Fibroblast of the aortic adventitia (primary cell): Measurements from ENCODE around the gene CFAP65. TPM values are rescaled to one million over a fixed set of nuclear protein-coding genes. Genes with fewer than 3 reads are reported as not detected.

Source experiments
- DNase-seq: peaks from one replicate; pipeline ENCODE4 v3.0.0-alpha.2; 2010; ENCODE audit warnings: low read depth
- H3K4me3 ChIP-seq: 2 replicates; pipeline ENCODE4 v1.5.1; 2011; ENCODE audit warnings: low read depth, mild to moderate bottlenecking, control low read depth, low read length, moderate library complexity
- total RNA-seq: library from RNA; depleted of rRNA; stranded (reverse); fragments of >200 nt; gene quantifications from 2 replicates; pipeline ENCODE4 v1.2.3, GENCODE V29; 2012; ENCODE audit warnings: low replicate concordance
- TF ChIP-seq, protein P1 (sequence below): IDR thresholded peaks from 2 replicates; pipeline ENCODE4 v1.5.1; 2011; ENCODE audit warnings: mild to moderate bottlenecking, low read length, control low read depth, inconsistent platforms; ENCODE audit not compliant: insufficient read depth

CFAP65 gene
- total RNA-seq, 1 donor: not detected

- TF ChIP-seq, protein P1, sequence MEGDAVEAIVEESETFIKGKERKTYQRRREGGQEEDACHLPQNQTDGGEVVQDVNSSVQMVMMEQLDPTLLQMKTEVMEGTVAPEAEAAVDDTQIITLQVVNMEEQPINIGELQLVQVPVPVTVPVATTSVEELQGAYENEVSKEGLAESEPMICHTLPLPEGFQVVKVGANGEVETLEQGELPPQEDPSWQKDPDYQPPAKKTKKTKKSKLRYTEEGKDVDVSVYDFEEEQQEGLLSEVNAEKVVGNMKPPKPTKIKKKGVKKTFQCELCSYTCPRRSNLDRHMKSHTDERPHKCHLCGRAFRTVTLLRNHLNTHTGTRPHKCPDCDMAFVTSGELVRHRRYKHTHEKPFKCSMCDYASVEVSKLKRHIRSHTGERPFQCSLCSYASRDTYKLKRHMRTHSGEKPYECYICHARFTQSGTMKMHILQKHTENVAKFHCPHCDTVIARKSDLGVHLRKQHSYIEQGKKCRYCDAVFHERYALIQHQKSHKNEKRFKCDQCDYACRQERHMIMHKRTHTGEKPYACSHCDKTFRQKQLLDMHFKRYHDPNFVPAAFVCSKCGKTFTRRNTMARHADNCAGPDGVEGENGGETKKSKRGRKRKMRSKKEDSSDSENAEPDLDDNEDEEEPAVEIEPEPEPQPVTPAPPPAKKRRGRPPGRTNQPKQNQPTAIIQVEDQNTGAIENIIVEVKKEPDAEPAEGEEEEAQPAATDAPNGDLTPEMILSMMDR: no peak
- no peak overlapping the region for H3K4me3 ChIP-seq
- DNase-seq: no peak
Observed at GRCh38 chr2:218997731-218998130, 43.6 kb downstream of the CFAP65 start.

DNA sequence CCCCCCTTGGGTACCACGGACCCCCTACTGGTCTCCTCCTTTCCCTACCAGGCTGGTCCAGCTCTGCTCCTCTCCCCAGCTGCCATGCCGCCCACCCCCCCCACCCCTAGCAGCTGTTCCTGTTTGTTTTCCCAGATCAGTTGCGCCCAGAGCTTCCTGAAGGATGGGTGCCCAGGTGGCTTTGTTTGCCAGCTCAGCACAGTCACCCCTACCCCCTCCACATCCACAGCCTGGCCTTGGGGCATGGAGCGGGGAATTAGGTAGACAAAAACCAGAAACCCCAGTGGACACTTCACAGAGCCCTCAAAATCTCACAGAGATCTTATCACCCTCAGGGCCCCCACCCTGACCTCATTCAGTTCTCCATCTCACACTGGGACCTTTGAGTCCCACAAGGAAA, 44.4 kb downstream of the CFAP65 start:
- no peak for DNase-seq
- TF ChIP-seq, protein P1: no peak
- no peak overlapping the region for H3K4me3 ChIP-seq

DNA sequence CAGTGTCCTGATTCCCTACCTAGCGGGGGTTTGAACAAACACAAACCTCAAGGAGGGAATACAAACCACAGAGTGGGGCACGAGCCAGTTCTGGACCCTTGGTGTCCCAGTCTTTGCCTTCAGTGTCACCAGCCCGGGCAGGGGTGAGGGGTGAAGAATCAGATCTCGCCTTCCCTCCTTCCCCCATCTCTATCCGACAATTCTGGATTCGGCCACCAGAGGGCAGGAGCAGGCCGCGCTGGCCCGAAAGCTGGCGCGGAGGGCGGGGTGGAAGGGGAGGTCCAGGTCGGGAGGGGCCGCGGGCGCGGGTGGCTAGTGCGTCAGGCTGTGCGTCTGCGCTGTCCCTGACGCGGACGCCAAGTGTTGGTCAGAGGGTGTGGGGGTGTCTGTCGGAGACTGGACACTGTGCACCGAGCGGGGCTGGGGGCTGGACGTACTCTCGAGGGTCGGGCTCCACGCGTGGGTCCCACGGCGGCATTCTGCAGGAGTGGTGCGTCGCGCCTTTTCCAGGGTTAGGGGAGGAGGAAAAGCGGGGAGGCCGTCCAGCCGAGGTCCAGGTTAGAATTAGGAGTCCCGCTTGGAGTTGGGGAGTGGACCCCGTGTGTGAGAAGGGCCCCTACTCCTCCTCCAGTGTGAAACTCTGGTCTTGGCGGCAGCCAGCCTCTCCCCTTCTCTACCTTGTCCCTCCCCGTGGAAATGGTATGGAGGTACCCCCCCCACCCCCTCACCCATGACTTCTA, 45.2 kb downstream of the CFAP65 start:
- TF ChIP-seq, protein P1: peak; percentile 82
- peak overlapping the region; percentile 59 for H3K4me3 ChIP-seq
- DNase-seq: peak; percentile 74

DNA sequence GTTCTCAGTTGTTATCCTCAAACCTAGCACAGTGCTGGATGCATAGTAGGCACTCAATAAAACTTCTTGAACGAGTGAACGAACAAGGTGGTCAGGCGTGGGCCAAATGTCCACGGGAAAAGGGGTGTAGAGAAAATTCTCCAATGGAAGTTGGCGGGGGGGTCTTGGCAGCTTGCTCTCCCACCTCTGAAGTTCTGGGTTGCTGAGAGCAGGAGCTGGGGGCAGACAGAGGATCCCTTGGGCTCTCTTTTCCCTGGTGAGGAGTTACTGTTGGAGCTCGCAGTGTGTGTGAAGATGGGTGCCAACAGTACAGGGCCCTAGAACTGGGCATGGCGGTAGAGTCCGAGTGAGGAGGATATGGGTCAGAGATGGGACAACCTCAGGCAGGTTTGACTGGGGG, 45.8 kb downstream of the CFAP65 start:
- H3K4me3 ChIP-seq: no peak overlapping the region
- DNase-seq: no peak

DNA sequence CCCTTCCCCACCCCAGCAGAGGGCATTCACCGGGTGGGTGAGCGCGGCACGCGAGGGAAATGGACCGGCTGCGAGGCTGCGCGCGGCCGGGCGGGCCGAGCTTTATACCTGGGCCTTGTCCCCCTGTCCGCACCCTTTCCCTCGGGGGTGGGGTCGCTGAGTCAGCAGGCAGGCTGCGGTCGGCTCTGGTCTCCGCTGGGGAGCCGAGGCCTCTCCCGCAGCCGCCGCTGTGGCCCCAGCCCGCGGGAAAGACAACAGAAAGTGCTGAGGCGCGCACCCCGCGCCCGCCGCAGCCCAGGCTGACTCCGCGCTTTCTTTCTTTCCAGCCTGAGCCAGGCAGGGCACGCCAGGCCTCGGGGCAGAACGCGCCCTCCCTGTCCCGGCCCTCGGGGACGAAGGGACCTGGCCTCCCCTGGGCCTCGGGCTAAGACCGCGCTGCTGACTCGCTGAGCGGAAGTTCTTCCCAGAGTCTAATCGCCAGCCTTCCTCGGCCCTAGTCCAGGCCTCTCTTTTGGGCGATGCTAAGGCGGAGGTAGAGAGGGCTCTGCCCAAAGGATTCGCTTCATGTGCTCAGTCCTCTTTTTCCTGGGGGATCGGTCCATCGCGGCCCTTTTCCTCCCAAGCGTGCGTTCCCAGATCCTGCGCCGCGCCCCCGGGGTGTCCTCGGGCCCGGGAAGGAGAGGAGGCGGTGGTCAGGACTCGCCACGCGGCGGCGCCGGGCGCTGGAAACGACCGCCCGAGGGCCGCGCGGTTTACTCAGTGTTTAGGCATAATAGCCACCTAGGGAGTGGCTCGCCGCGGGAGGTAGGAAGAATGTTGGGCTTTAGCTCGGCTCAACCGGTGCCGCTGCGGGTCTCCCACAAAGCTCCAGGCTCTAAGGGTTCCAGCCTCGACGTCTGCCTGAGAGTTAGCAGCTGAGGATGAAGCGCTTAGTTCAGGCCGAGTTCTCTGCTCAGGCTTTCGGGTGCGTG, 47.7 kb downstream of the CFAP65 start, which contains the start of gene CRYBA2:
CRYBA2 (minus strand) TSS at position 78 of the 971 bp plus-strand sequence. CDS start 246 bp downstream, outside the sequence.
- TF ChIP-seq, protein P1: no peak
- peak within 1 kb of the TSS; percentile 44 for H3K4me3 ChIP-seq
- DNase-seq: no peak

More for the DNA sequence above, 45.8 kb downstream of the CFAP65 start:
- TF ChIP-seq, protein P1: peak; percentile 6

DNA sequence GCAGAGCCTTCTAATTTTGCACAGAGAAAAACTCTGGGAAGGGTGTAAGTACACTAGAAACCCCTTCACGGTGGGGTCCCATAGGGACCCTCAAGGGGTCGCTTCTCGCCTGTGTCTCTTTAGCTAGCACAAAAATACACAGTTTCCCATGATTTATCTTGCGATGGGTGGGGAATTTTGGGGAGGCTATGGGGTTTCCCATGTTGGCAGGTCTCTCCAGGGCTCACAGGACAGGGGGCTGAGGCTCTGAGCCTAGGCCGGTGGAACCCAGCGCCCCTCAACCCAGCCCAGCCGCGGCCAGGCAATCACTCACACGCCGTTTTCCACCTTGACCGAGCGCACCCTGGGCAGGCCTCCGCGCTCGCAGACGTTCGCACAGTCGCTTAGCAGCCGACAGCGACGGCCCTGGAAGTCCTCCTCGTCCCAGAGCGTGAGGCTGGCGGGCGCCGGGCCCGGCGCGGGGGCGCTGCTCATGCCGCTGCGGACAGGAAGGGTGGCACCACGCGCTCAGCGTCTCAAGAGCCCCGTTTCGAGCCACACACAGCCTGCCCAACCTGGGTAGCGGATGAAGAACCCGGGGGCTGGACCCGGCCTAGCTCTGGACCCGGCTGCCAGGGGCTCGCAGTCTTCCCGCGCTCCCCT, 48.5 kb downstream of the CFAP65 start:
- DNase-seq: no peak
- no peak overlapping the region for H3K4me3 ChIP-seq
- TF ChIP-seq, protein P1: no peak
